Right lobe of liver (tissue), 4 donors: ENCODE measurements around the gene CTIF.

ENCODE experiments used
- POLR2A ChIP-seq: fragments of 450-650 bp; IDR thresholded peaks from one replicate; pipeline ENCODE4 v1.6.1; 2017; ENCODE audit warnings: antibody characterized with exemption, mild to moderate bottlenecking
- TF ChIP-seq, protein P1 (sequence below), 4 donors: fragments of 200-600 bp in 3 of 4; fragments of 450-650 bp in 1 of 4; IDR thresholded peaks; one replicate each; pipeline versions ENCODE4 v1.5.1 to v1.8.0; 2016 to 2022; ENCODE audit warnings: antibody characterized with exemption in 4 of 4, mild to moderate bottlenecking in 2 of 4
- donor health status: DM: no; HTN: no; CAD: no.
- donor health status: DM: no; HTN: no; CAD: no.
- donor health status: DM: no; HTN: yes; CAD: no.

GRCh38 chr18:48689548-48689947 lies 150.7 kb downstream of the CTIF start:
- TF ChIP-seq, protein P1, sequence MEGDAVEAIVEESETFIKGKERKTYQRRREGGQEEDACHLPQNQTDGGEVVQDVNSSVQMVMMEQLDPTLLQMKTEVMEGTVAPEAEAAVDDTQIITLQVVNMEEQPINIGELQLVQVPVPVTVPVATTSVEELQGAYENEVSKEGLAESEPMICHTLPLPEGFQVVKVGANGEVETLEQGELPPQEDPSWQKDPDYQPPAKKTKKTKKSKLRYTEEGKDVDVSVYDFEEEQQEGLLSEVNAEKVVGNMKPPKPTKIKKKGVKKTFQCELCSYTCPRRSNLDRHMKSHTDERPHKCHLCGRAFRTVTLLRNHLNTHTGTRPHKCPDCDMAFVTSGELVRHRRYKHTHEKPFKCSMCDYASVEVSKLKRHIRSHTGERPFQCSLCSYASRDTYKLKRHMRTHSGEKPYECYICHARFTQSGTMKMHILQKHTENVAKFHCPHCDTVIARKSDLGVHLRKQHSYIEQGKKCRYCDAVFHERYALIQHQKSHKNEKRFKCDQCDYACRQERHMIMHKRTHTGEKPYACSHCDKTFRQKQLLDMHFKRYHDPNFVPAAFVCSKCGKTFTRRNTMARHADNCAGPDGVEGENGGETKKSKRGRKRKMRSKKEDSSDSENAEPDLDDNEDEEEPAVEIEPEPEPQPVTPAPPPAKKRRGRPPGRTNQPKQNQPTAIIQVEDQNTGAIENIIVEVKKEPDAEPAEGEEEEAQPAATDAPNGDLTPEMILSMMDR (IDR thresholded peaks at IDR 0.05), result no peak
- TF ChIP-seq POLR2A, result no peak
